Left lobe of liver (tissue), 1 donor: ENCODE data around the gene SLC16A13. TPM values are rescaled to one million over a fixed set of nuclear protein-coding genes. Genes with fewer than 3 reads are reported as not detected.

Source experiments
- total RNA-seq: library from RNA; stranded (reverse); gene quantifications from one replicate; pipeline ENCODE4 v1.2.1, GENCODE V29; 2021
- donor health status: DM: no; HTN: yes; CAD: no.

The SLC16A13 gene
- total RNA-seq, 1 donor from 2014 or later: 39.9 TPM

Other genes with a start within 250 kb of the SLC16A13 start
- not detected for gene TEKT1, start 204.3 kb upstream of the SLC16A13 start, total RNA-seq
- gene ALOX12, start 40.0 kb upstream of the SLC16A13 start, total RNA-seq: not detected
- gene RNASEK, start 23.4 kb upstream of the SLC16A13 start, total RNA-seq: 83.9 TPM
- 1.7 TPM for gene BCL6B, start 13.0 kb upstream of the SLC16A13 start, total RNA-seq
- 2.5 TPM for gene SLC16A11, start 8.1 kb downstream of the SLC16A13 start, total RNA-seq
- 1.1 TPM for gene CLEC10A, start 44.2 kb downstream of the SLC16A13 start, total RNA-seq
- gene ASGR2, start 78.8 kb downstream of the SLC16A13 start, total RNA-seq: 442 TPM
- gene ASGR1, start 143.4 kb downstream of the SLC16A13 start, total RNA-seq: 526 TPM
- 5.5 TPM for gene DLG4, start 183.8 kb downstream of the SLC16A13 start, total RNA-seq
- 1,044 TPM for gene ACADVL, start 183.9 kb downstream of the SLC16A13 start, total RNA-seq
- gene DVL2, start 198.5 kb downstream of the SLC16A13 start, total RNA-seq: 10.0 TPM
- 16.5 TPM for gene PHF23, start 203.4 kb downstream of the SLC16A13 start, total RNA-seq
- 235 TPM for gene GABARAP, start 206.4 kb downstream of the SLC16A13 start, total RNA-seq
- 35.1 TPM for gene CTDNEP1, start 215.7 kb downstream of the SLC16A13 start, total RNA-seq
- 27.5 TPM for gene ELP5, start 216.2 kb downstream of the SLC16A13 start, total RNA-seq
- 20.5 TPM for gene CLDN7, start 226.5 kb downstream of the SLC16A13 start, total RNA-seq
- 0.48 TPM for gene SLC2A4, start 245.7 kb downstream of the SLC16A13 start, total RNA-seq